ENCODE results near the gene LRRC36.

LRRC36 gene

GRCh38 chr16:67326115-67326471 is 522 bp upstream of the LRRC36 start:
- DNase-seq (ENCODE audit: low spot score): no peak
- peak overlapping the region; percentile 82 for H2BK5ac ChIP-seq (ENCODE audit: low read length)
- peak overlapping the region; percentile 95 for H3K18ac ChIP-seq (ENCODE audit: low read length)
- H3K27me3 ChIP-seq (ENCODE audit: control insufficient read depth in 3 of 3, insufficient read depth in 3 of 3, low read depth in 1 of 3, low read length in 3 of 3): peaks cover 0 to 13% (median 12%) of the 10 kb centered on the region in 3 experiments
- no peaks in the 10 kb centered on the region for H3K79me1 ChIP-seq (ENCODE audit: low read depth, low read length)
- peak overlapping the region; percentile 72 for H4K8ac ChIP-seq (ENCODE audit: low read depth, low read length)
- H3K36me3 ChIP-seq (replicated peaks in 1 of 2; ENCODE audit: control insufficient read depth in 2 of 2, insufficient read depth in 2 of 2, low read length in 2 of 2): no peaks in the 10 kb centered on the region
- peak overlapping the region; percentile 84 for H3K9ac ChIP-seq (ENCODE audit: low read depth, low read length, poor library complexity)
- WGBS, 2 donors (ENCODE audit: extremely low coverage in 2 of 2, insufficient read length in 2 of 2, insufficient replicate concordance in 1 of 2): no CpG with 5 or more reads among the region's 11 CpGs
- H3K4me3 ChIP-seq (ENCODE audit: low read length in 2 of 2): peak overlapping the region; percentile 47 to 73
- H2BK12ac ChIP-seq (ENCODE audit: low read length): no peak overlapping the region
- peak overlapping the region; percentile 99 for H2AFZ ChIP-seq (ENCODE audit: low read length)
- H3K4ac ChIP-seq (ENCODE audit: low read length): no peak overlapping the region
- peak overlapping the region; percentile 21 for H2BK15ac ChIP-seq (ENCODE audit: low read length)
- peaks cover 0 to 1% of the 10 kb centered on the region in 2 donors for H3K4me1 ChIP-seq (ENCODE audit: control insufficient read depth in 2 of 2, insufficient read depth in 1 of 2, low read depth in 1 of 2, low read length in 2 of 2)
- peak overlapping the region; percentile 98 for H3K14ac ChIP-seq (ENCODE audit: low read length)
- no peak overlapping the region for H2BK120ac ChIP-seq (ENCODE audit: low read depth, low read length)
- no peak overlapping the region for H3K23ac ChIP-seq (ENCODE audit: low read depth, low read length, poor library complexity)
- H3K27ac ChIP-seq (replicated peaks; ENCODE audit: low read length): no peak overlapping the region
- no peak overlapping the region for H2AK5ac ChIP-seq (ENCODE audit: low read depth, low read length)
- H3K9me3 ChIP-seq (replicated peaks in 1 of 2; ENCODE audit: control insufficient read depth in 2 of 2, insufficient read depth in 1 of 2, low read depth in 1 of 2, low read length in 2 of 2): no peaks in the 10 kb centered on the region
- no peak overlapping the region for H4K91ac ChIP-seq (ENCODE audit: low read depth, low read length, poor library complexity)
- H3K4me2 ChIP-seq (ENCODE audit: insufficient read depth, low read length, poor library complexity, severe bottlenecking): peak overlapping the region; percentile 93

DNA sequence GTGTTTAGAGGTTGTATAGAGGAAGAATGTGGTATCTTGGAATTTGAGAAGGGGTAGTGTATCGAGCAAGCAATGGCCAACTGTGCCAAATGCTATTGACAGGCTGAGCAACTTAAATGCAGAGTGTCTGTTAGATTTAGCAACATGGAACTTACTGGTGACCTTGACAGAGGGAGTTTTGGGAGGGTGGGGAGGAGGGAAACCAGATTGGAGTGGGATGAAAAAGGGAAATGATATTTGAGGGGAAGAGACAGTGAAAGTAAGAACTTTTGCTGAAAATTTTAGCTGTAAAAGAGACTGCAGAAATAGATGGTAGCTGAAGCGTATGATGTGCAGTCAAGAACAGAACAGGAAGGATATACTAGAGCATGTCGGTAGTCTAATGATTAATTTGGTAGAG is 1.1 kb downstream of the LRRC36 start:
- no peak overlapping the region for H2BK5ac ChIP-seq (ENCODE audit: low read length)
- no peaks in the 10 kb centered on the region for H3K36me3 ChIP-seq (replicated peaks in 1 of 2; ENCODE audit: control insufficient read depth in 2 of 2, insufficient read depth in 2 of 2, low read length in 2 of 2)
- H3K14ac ChIP-seq (ENCODE audit: low read length): no peak overlapping the region
- H3K27ac ChIP-seq (replicated peaks; ENCODE audit: low read length): no peak overlapping the region
- DNase-seq (ENCODE audit: low spot score): no peak
- H3K27me3 ChIP-seq (ENCODE audit: control insufficient read depth in 3 of 3, insufficient read depth in 3 of 3, low read depth in 1 of 3, low read length in 3 of 3): peaks cover 0 to 9% (median 8%) of the 10 kb centered on the region in 3 experiments
- no peak overlapping the region for H2BK12ac ChIP-seq (ENCODE audit: low read length)
- H2AFZ ChIP-seq (ENCODE audit: low read length): no peak overlapping the region
- no peak overlapping the region for H3K4me2 ChIP-seq (ENCODE audit: insufficient read depth, low read length, poor library complexity, severe bottlenecking)
- no peaks in the 10 kb centered on the region for H3K9me3 ChIP-seq (replicated peaks in 1 of 2; ENCODE audit: control insufficient read depth in 2 of 2, insufficient read depth in 1 of 2, low read depth in 1 of 2, low read length in 2 of 2)
- H3K18ac ChIP-seq (ENCODE audit: low read length): no peak overlapping the region
- H3K23ac ChIP-seq (ENCODE audit: low read depth, low read length, poor library complexity): no peak overlapping the region
- no peak overlapping the region for H3K4me3 ChIP-seq (ENCODE audit: low read length in 2 of 2)
- WGBS, 2 donors (ENCODE audit: extremely low coverage in 2 of 2, insufficient read length in 2 of 2, insufficient replicate concordance in 1 of 2): no CpG with 5 or more reads among the region's 3 CpGs
- no peaks in the 10 kb centered on the region for H3K79me1 ChIP-seq (ENCODE audit: low read depth, low read length)
- no peak overlapping the region for H2BK120ac ChIP-seq (ENCODE audit: low read depth, low read length)
- peaks cover 0 to 1% of the 10 kb centered on the region in 2 donors for H3K4me1 ChIP-seq (ENCODE audit: control insufficient read depth in 2 of 2, insufficient read depth in 1 of 2, low read depth in 1 of 2, low read length in 2 of 2)
- no peak overlapping the region for H3K9ac ChIP-seq (ENCODE audit: low read depth, low read length, poor library complexity)
- no peak overlapping the region for H3K4ac ChIP-seq (ENCODE audit: low read length)
- H4K91ac ChIP-seq (ENCODE audit: low read depth, low read length, poor library complexity): no peak overlapping the region
- H4K8ac ChIP-seq (ENCODE audit: low read depth, low read length): no peak overlapping the region
- no peak overlapping the region for H2AK5ac ChIP-seq (ENCODE audit: low read depth, low read length)
- no peak overlapping the region for H2BK15ac ChIP-seq (ENCODE audit: low read length)

GRCh38 chr16:67329901-67330300 is 3.3 kb downstream of the LRRC36 start:
- no peak overlapping the region for H4K8ac ChIP-seq (ENCODE audit: low read depth, low read length)
- no peak overlapping the region for H4K91ac ChIP-seq (ENCODE audit: low read depth, low read length, poor library complexity)

DNA sequence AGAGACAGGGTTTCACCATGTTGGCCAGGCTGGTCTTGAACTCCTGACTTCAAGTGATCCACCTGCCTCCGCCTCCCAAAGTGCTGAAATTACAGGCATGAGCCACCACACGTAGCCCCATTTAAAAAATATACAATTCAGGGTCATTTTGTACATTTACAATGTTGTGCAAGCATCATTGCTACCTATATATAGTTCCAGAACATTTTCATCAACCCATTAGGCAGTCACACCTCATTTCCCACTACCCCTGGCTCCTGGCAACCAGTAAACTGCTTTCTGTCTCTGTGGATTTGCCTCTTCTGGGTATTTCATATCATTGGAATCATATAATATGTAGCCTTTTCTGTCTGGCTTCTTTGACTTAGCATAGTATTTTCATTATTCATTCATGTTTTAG is 6.7 kb downstream of the LRRC36 start:
- Histone ChIP-seq H3K4me1 (ENCODE audit: control insufficient read depth in 2 of 2, insufficient read depth in 1 of 2, low read depth in 1 of 2, low read length in 2 of 2) (no peaks in the 10 kb centered on the region), H3K79me1 (ENCODE audit: low read depth, low read length) (no peaks in the 10 kb centered on the region), H2BK15ac (ENCODE audit: low read length) (no peak overlapping the region), H2BK120ac (ENCODE audit: low read depth, low read length) (no peak overlapping the region), H3K27me3 (ENCODE audit: control insufficient read depth in 3 of 3, insufficient read depth in 3 of 3, low read depth in 1 of 3, low read length in 3 of 3) (no peaks in the 10 kb centered on the region), H2BK12ac (ENCODE audit: low read length) (no peak overlapping the region), H3K4me2 (ENCODE audit: insufficient read depth, low read length, poor library complexity, severe bottlenecking) (no peak overlapping the region), H2AFZ (ENCODE audit: low read length) (no peak overlapping the region), H3K14ac (ENCODE audit: low read length) (no peak overlapping the region), H3K18ac (ENCODE audit: low read length) (no peak overlapping the region), H2BK5ac (ENCODE audit: low read length) (no peak overlapping the region), H3K4me3 (ENCODE audit: low read length in 2 of 2) (no peak overlapping the region), H2AK5ac (ENCODE audit: low read depth, low read length) (no peak overlapping the region), H3K9ac (ENCODE audit: low read depth, low read length, poor library complexity) (no peak overlapping the region), H3K27ac (replicated peaks; ENCODE audit: low read length) (no peak overlapping the region), H3K23ac (ENCODE audit: low read depth, low read length, poor library complexity) (no peak overlapping the region), H3K36me3 (replicated peaks in 1 of 2; ENCODE audit: control insufficient read depth in 2 of 2, insufficient read depth in 2 of 2, low read length in 2 of 2) (no peaks in the 10 kb centered on the region), H3K9me3 (replicated peaks in 1 of 2; ENCODE audit: control insufficient read depth in 2 of 2, insufficient read depth in 1 of 2, low read depth in 1 of 2, low read length in 2 of 2) (no peaks in the 10 kb centered on the region), H4K91ac (ENCODE audit: low read depth, low read length, poor library complexity) (no peak overlapping the region), H4K8ac (ENCODE audit: low read depth, low read length) (no peak overlapping the region), H3K4ac (ENCODE audit: low read length) (no peak overlapping the region)
- no CpG with 5 or more reads among the region's 2 CpGs for WGBS, 2 donors (ENCODE audit: extremely low coverage in 2 of 2, insufficient read length in 2 of 2, insufficient replicate concordance in 1 of 2)
- no peak for DNase-seq (ENCODE audit: low spot score)

More at GRCh38 chr16:67329901-67330300, 3.3 kb downstream of the LRRC36 start:
- Histone ChIP-seq H2BK5ac (ENCODE audit: low read length) (no peak overlapping the region), H3K27ac (replicated peaks; ENCODE audit: low read length) (no peak overlapping the region), H3K23ac (ENCODE audit: low read depth, low read length, poor library complexity) (no peak overlapping the region), H3K79me1 (ENCODE audit: low read depth, low read length) (no peaks in the 10 kb centered on the region), H3K36me3 (replicated peaks in 1 of 2; ENCODE audit: control insufficient read depth in 2 of 2, insufficient read depth in 2 of 2, low read length in 2 of 2) (no peaks in the 10 kb centered on the region), H2AK5ac (ENCODE audit: low read depth, low read length) (no peak overlapping the region), H3K4ac (ENCODE audit: low read length) (no peak overlapping the region), H2BK12ac (ENCODE audit: low read length) (no peak overlapping the region), H2BK120ac (ENCODE audit: low read depth, low read length) (no peak overlapping the region), H3K4me1 (ENCODE audit: control insufficient read depth in 2 of 2, insufficient read depth in 1 of 2, low read depth in 1 of 2, low read length in 2 of 2) (peaks cover 0 to 1% of the 10 kb centered on the region in 2 donors), H3K9ac (ENCODE audit: low read depth, low read length, poor library complexity) (no peak overlapping the region), H3K9me3 (replicated peaks in 1 of 2; ENCODE audit: control insufficient read depth in 2 of 2, insufficient read depth in 1 of 2, low read depth in 1 of 2, low read length in 2 of 2) (no peaks in the 10 kb centered on the region), H3K4me3 (ENCODE audit: low read length in 2 of 2) (no peak overlapping the region), H3K4me2 (ENCODE audit: insufficient read depth, low read length, poor library complexity, severe bottlenecking) (no peak overlapping the region), H3K27me3 (ENCODE audit: control insufficient read depth in 3 of 3, insufficient read depth in 3 of 3, low read depth in 1 of 3, low read length in 3 of 3) (peaks cover 0 to 9% (median 5%) of the 10 kb centered on the region in 3 experiments), H2AFZ (ENCODE audit: low read length) (no peak overlapping the region), H3K14ac (ENCODE audit: low read length) (no peak overlapping the region), H3K18ac (ENCODE audit: low read length) (no peak overlapping the region), H2BK15ac (ENCODE audit: low read length) (no peak overlapping the region)
- WGBS, 2 donors (ENCODE audit: extremely low coverage in 2 of 2, insufficient read length in 2 of 2, insufficient replicate concordance in 1 of 2): no CpG with 5 or more reads among the region's 5 CpGs
- DNase-seq (ENCODE audit: low spot score): no peak

Measured in neuronal stem cell (in vitro differentiated cells).